ENCODE measurements around the gene STEAP3.
A peak's percentile ranks its signal among the peaks of the same experiment; 100 is the strongest.

STEAP3 gene

DNA sequence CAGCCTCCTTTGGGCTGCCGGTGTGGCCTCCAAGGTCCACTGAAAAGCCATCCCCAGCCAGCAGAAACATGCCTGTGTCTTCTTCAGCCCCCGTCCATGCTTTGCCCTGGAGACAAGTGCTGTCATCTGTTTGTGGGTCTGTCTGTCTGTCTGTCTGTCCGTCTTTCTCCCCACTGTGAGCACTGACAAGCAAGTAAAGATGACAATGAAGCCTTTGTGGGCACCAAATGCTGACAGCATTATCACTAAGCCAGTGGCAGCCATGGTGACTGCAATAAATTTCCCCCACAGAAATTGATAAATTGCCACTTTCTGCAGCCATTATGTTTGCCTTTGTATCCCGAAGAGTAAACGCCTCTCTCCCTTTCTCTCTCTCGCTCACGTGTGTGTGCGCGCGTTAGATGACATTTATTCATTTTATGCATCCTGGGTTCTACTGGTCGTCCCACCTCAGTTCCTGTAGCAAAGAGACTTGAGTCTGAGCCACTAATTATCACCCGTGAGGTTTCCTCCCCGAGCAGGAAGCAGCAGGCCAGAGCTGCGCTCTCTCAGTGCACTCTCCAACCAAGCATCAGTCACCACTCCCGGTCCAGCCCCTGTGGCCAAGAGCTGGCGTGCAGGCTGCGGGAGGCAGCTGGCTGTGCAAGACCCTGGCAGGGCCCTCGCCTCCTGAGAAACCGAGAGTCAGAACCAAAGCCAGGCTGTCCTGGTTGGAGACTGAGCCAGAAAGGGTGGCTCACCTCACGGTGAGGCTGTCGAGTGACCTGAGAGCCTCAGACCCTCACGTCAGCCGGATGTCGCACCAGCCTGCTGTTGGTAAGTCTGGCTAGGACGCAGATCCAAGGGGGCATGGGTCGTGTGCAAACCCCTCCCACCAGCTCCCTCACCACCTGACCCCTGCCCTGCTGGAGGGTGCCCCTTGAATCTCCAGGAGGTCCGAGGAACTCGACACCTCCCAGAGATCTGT, 6.9 kb downstream of the STEAP3 start:
- no peaks in the 10 kb centered on the region for H3K79me2 ChIP-seq (ENCODE audit: control insufficient read depth, insufficient read depth, low read length, poor library complexity)
- peak overlapping the region; percentile 35 for H3K23ac ChIP-seq (ENCODE audit: low read length)
- no peak overlapping the region for H3K4me3 ChIP-seq (ENCODE audit: low read depth, low read length)
- no peak overlapping the region for H4K8ac ChIP-seq (ENCODE audit: low read depth, low read length)
- no peak overlapping the region for H4K91ac ChIP-seq (ENCODE audit: low read depth, low read length)
- H3K4me1 ChIP-seq (ENCODE audit: control insufficient read depth in 1 of 2, insufficient read depth in 2 of 2, low read length in 2 of 2): no peaks in the 10 kb centered on the region
- H2BK12ac ChIP-seq (ENCODE audit: low read length): no peak overlapping the region
- H3K27me3 ChIP-seq (ENCODE audit: insufficient read depth, low read length): no peaks in the 10 kb centered on the region
- H2AK5ac ChIP-seq (ENCODE audit: low read length): no peak overlapping the region
- H2BK120ac ChIP-seq (ENCODE audit: insufficient read depth, low read length, poor library complexity): no peak overlapping the region
- H2BK5ac ChIP-seq (ENCODE audit: low read depth, low read length, poor library complexity): no peak overlapping the region
- no peak overlapping the region for H4K12ac ChIP-seq (ENCODE audit: low read depth, low read length)
- no CpG with 5 or more reads among the region's 28 CpGs for WGBS (ENCODE audit: extremely low coverage, insufficient coverage, insufficient read length)
- H3K14ac ChIP-seq (ENCODE audit: low read length): no peak overlapping the region
- H3K27ac ChIP-seq (ENCODE audit: low read depth, low read length): no peak overlapping the region
- no peak overlapping the region for H3K4me2 ChIP-seq (ENCODE audit: low read length)
- H2AFZ ChIP-seq (ENCODE audit: insufficient read depth, low read length, poor library complexity): no peak overlapping the region
- no peak overlapping the region for H3K9ac ChIP-seq (ENCODE audit: low read length)
- H3K4ac ChIP-seq (ENCODE audit: low read depth, low read length): no peak overlapping the region
- no peak for DNase-seq
- no peaks in the 10 kb centered on the region for H3K36me3 ChIP-seq (ENCODE audit: control insufficient read depth in 1 of 2, insufficient read depth in 2 of 2, low read length in 2 of 2)
- H3K79me1 ChIP-seq (ENCODE audit: low read length): no peaks in the 10 kb centered on the region
- H3K18ac ChIP-seq (ENCODE audit: low read length): no peak overlapping the region
- H3K9me3 ChIP-seq (ENCODE audit: insufficient read depth, low read depth, low read length): peaks cover 3% of the 10 kb centered on the region

- H3K4me3 ChIP-seq (ENCODE audit: low read depth, low read length): no peak overlapping the region
- no peaks in the 10 kb centered on the region for H3K4me1 ChIP-seq (ENCODE audit: control insufficient read depth in 1 of 2, insufficient read depth in 2 of 2, low read length in 2 of 2)
- H3K18ac ChIP-seq (ENCODE audit: low read length): no peak overlapping the region
- H2BK5ac ChIP-seq (ENCODE audit: low read depth, low read length, poor library complexity): no peak overlapping the region
- no peak overlapping the region for H2BK120ac ChIP-seq (ENCODE audit: insufficient read depth, low read length, poor library complexity)
- H3K79me1 ChIP-seq (ENCODE audit: low read length): no peaks in the 10 kb centered on the region
- H3K79me2 ChIP-seq (ENCODE audit: control insufficient read depth, insufficient read depth, low read length, poor library complexity): no peaks in the 10 kb centered on the region
- no peak overlapping the region for H2AFZ ChIP-seq (ENCODE audit: insufficient read depth, low read length, poor library complexity)
- H2BK12ac ChIP-seq (ENCODE audit: low read length): no peak overlapping the region
- no peaks in the 10 kb centered on the region for H3K36me3 ChIP-seq (ENCODE audit: control insufficient read depth in 1 of 2, insufficient read depth in 2 of 2, low read length in 2 of 2)
- H3K27ac ChIP-seq (ENCODE audit: low read depth, low read length): no peak overlapping the region
- H3K9me3 ChIP-seq (ENCODE audit: insufficient read depth, low read depth, low read length): peaks cover 3% of the 10 kb centered on the region
- no peak overlapping the region for H3K4ac ChIP-seq (ENCODE audit: low read depth, low read length)
- H2AK5ac ChIP-seq (ENCODE audit: low read length): no peak overlapping the region
- no peak overlapping the region for H3K14ac ChIP-seq (ENCODE audit: low read length)
- H4K91ac ChIP-seq (ENCODE audit: low read depth, low read length): no peak overlapping the region
- H3K27me3 ChIP-seq (ENCODE audit: insufficient read depth, low read length): no peaks in the 10 kb centered on the region
- H3K23ac ChIP-seq (ENCODE audit: low read length): no peak overlapping the region
- DNase-seq: no peak
- no peak overlapping the region for H3K9ac ChIP-seq (ENCODE audit: low read length)
- no CpG with 5 or more reads among the region's 10 CpGs for WGBS (ENCODE audit: extremely low coverage, insufficient coverage, insufficient read length)
- no peak overlapping the region for H4K8ac ChIP-seq (ENCODE audit: low read depth, low read length)
- no peak overlapping the region for H4K12ac ChIP-seq (ENCODE audit: low read depth, low read length)
- no peak overlapping the region for H3K4me2 ChIP-seq (ENCODE audit: low read length)
Measured at GRCh38 chr2:119231975-119232665, 8.5 kb downstream of the STEAP3 start.

- DNase-seq: no peak
- Histone ChIP-seq H3K9me3 (ENCODE audit: insufficient read depth, low read depth, low read length) (peaks cover 3% of the 10 kb centered on the region), H3K4me2 (ENCODE audit: low read length) (no peak overlapping the region), H2BK12ac (ENCODE audit: low read length) (no peak overlapping the region), H3K36me3 (ENCODE audit: control insufficient read depth in 1 of 2, insufficient read depth in 2 of 2, low read length in 2 of 2) (no peaks in the 10 kb centered on the region), H2AFZ (ENCODE audit: insufficient read depth, low read length, poor library complexity) (no peak overlapping the region), H2BK5ac (ENCODE audit: low read depth, low read length, poor library complexity) (no peak overlapping the region), H3K27me3 (ENCODE audit: insufficient read depth, low read length) (no peaks in the 10 kb centered on the region), H3K27ac (ENCODE audit: low read depth, low read length) (no peak overlapping the region), H3K79me1 (ENCODE audit: low read length) (no peaks in the 10 kb centered on the region), H3K79me2 (ENCODE audit: control insufficient read depth, insufficient read depth, low read length, poor library complexity) (no peaks in the 10 kb centered on the region), H3K4ac (ENCODE audit: low read depth, low read length) (no peak overlapping the region), H3K14ac (ENCODE audit: low read length) (no peak overlapping the region), H3K4me1 (ENCODE audit: control insufficient read depth in 1 of 2, insufficient read depth in 2 of 2, low read length in 2 of 2) (no peaks in the 10 kb centered on the region), H3K4me3 (ENCODE audit: low read depth, low read length) (no peak overlapping the region), H4K8ac (ENCODE audit: low read depth, low read length) (no peak overlapping the region), H4K91ac (ENCODE audit: low read depth, low read length) (no peak overlapping the region), H2BK120ac (ENCODE audit: insufficient read depth, low read length, poor library complexity) (no peak overlapping the region), H3K9ac (ENCODE audit: low read length) (no peak overlapping the region), H2AK5ac (ENCODE audit: low read length) (no peak overlapping the region), H3K23ac (ENCODE audit: low read length) (no peak overlapping the region), H3K18ac (ENCODE audit: low read length) (no peak overlapping the region), H4K12ac (ENCODE audit: low read depth, low read length) (no peak overlapping the region)
- no CpG with 5 or more reads among the region's 3 CpGs for WGBS (ENCODE audit: extremely low coverage, insufficient coverage, insufficient read length)
Measured at GRCh38 chr2:119232666-119232993, 9.0 kb downstream of the STEAP3 start.

GRCh38 chr2:119233326-119234020, 9.8 kb downstream of the STEAP3 start:
- H2BK120ac ChIP-seq (ENCODE audit: insufficient read depth, low read length, poor library complexity): no peak overlapping the region
- no peak overlapping the region for H2AFZ ChIP-seq (ENCODE audit: insufficient read depth, low read length, poor library complexity)
- H3K23ac ChIP-seq (ENCODE audit: low read length): no peak overlapping the region
- H3K14ac ChIP-seq (ENCODE audit: low read length): no peak overlapping the region
- no peak overlapping the region for H3K27ac ChIP-seq (ENCODE audit: low read depth, low read length)
- H3K9me3 ChIP-seq (ENCODE audit: insufficient read depth, low read depth, low read length): peaks cover 3% of the 10 kb centered on the region
- H4K91ac ChIP-seq (ENCODE audit: low read depth, low read length): no peak overlapping the region
- no peaks in the 10 kb centered on the region for H3K79me1 ChIP-seq (ENCODE audit: low read length)
- no peak overlapping the region for H3K4me3 ChIP-seq (ENCODE audit: low read depth, low read length)
- no peak overlapping the region for H3K4ac ChIP-seq (ENCODE audit: low read depth, low read length)
- H3K36me3 ChIP-seq (ENCODE audit: control insufficient read depth in 1 of 2, insufficient read depth in 2 of 2, low read length in 2 of 2): no peaks in the 10 kb centered on the region
- H3K27me3 ChIP-seq (ENCODE audit: insufficient read depth, low read length): no peaks in the 10 kb centered on the region
- no peak overlapping the region for H2BK12ac ChIP-seq (ENCODE audit: low read length)
- no peaks in the 10 kb centered on the region for H3K4me1 ChIP-seq (ENCODE audit: control insufficient read depth in 1 of 2, insufficient read depth in 2 of 2, low read length in 2 of 2)
- no peak overlapping the region for H2BK5ac ChIP-seq (ENCODE audit: low read depth, low read length, poor library complexity)
- no peak overlapping the region for H3K18ac ChIP-seq (ENCODE audit: low read length)
- H4K12ac ChIP-seq (ENCODE audit: low read depth, low read length): no peak overlapping the region
- no peak for DNase-seq
- H3K79me2 ChIP-seq (ENCODE audit: control insufficient read depth, insufficient read depth, low read length, poor library complexity): no peaks in the 10 kb centered on the region
- H3K4me2 ChIP-seq (ENCODE audit: low read length): no peak overlapping the region
- H4K8ac ChIP-seq (ENCODE audit: low read depth, low read length): no peak overlapping the region
- H3K9ac ChIP-seq (ENCODE audit: low read length): no peak overlapping the region
- WGBS (ENCODE audit: extremely low coverage, insufficient coverage, insufficient read length): no CpG with 5 or more reads among the region's 7 CpGs
- H2AK5ac ChIP-seq (ENCODE audit: low read length): no peak overlapping the region
